ENCODE results near the gene ZCCHC4.

DNA sequence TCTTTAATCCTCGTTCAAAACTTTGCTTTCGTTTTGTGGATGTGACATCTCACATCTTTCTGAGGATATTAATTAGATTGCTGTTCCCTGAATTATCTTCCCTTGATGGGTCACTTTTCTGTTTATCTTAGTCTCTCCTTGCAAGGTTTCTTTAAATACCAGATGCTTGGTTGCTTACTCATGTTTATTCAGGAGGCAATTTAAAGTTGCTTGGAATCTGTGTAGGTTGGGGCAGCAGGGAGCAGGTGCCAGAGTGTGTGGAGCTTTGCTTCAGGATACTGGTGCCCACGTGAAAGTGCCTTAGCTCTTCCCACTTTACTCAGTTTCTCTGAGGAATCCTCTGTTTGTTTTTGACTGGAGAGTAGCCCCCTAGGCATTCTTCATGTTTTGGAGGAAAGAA lies 88.5 kb downstream of the ZCCHC4 start:
- no peak for TF ChIP-seq CTCF (IDR thresholded peaks at IDR 0.05; ENCODE audit: poor library complexity)
- no peak for TF ChIP-seq EZH2 (IDR thresholded peaks at IDR 0.05; ENCODE audit: borderline replicate concordance)
